Activated B cell treated with CpG ODN at 0.5 μM for 24 hours (primary cell): Measurements from ENCODE around the gene RNF186. TPM values are rescaled to one million over a fixed set of nuclear protein-coding genes. Genes with fewer than 3 reads are reported as not detected.

ENCODE experiments used
- ATAC-seq: fragments of 200-7000 bp; cut with Tn5 transposase; one replicate; pipeline ENCODE4 v1.10.0; 2021; ENCODE audit warnings: low read depth, mild to moderate bottlenecking, moderate library complexity
- CTCF ChIA-PET: fragments of 350-600 bp; sonication (Branson Sonifier 250); formaldehyde crosslinking; loops from one replicate; lab custom pipeline; 2021; ENCODE audit warnings: antibody characterized with exemption; lab: Charles Lee
- POLR2A ChIA-PET: fragments of 350-600 bp; sonication (Branson Sonifier 250); formaldehyde crosslinking; loops from one replicate; lab custom pipeline; 2021; ENCODE audit warnings: antibody characterized with exemption; lab: Charles Lee
- DNase-seq: peaks from one replicate; pipeline ENCODE4 v3.0.0; 2022
- H3K27ac Mint-ChIP-seq: one replicate; pipeline ENCODE4 v1.8.0; 2020; ENCODE audit warnings: mixed read lengths
- H3K27me3 Mint-ChIP-seq: one replicate; pipeline ENCODE4 v1.8.0; 2021; ENCODE audit warnings: mixed read lengths
- H3K36me3 Mint-ChIP-seq: one replicate; pipeline ENCODE4 v1.8.0; 2021; ENCODE audit warnings: low read depth, mixed read lengths
- H3K4me1 Mint-ChIP-seq: one replicate; pipeline ENCODE4 v1.8.0; 2021; ENCODE audit warnings: mixed read lengths
- H3K4me3 Mint-ChIP-seq: one replicate; pipeline ENCODE4 v1.8.0; 2020; ENCODE audit warnings: mild to moderate bottlenecking, mixed read lengths
- H3K9me3 Mint-ChIP-seq: one replicate; pipeline ENCODE4 v1.8.0; 2020; ENCODE audit warnings: mixed read lengths
- intact Hi-C: fragments of 100-400 bp; cut with micrococcal nuclease; formaldehyde crosslinking; loops from one replicate; pipeline ENCODE4 v1.15.1; 2024
- total RNA-seq: library from RNA; stranded (reverse); gene quantifications from 2 replicates; pipeline ENCODE4 v1.2.3, GENCODE V29; 2022
- TF ChIP-seq, protein P1 (sequence below): fragments of 200-600 bp; IDR thresholded peaks from one replicate; pipeline ENCODE4 v1.8.0; 2022; ENCODE audit warnings: antibody characterized with exemption, mild to moderate bottlenecking

The RNF186 gene
- total RNA-seq, 1 donor from 2014 or later, result not detected

DNA sequence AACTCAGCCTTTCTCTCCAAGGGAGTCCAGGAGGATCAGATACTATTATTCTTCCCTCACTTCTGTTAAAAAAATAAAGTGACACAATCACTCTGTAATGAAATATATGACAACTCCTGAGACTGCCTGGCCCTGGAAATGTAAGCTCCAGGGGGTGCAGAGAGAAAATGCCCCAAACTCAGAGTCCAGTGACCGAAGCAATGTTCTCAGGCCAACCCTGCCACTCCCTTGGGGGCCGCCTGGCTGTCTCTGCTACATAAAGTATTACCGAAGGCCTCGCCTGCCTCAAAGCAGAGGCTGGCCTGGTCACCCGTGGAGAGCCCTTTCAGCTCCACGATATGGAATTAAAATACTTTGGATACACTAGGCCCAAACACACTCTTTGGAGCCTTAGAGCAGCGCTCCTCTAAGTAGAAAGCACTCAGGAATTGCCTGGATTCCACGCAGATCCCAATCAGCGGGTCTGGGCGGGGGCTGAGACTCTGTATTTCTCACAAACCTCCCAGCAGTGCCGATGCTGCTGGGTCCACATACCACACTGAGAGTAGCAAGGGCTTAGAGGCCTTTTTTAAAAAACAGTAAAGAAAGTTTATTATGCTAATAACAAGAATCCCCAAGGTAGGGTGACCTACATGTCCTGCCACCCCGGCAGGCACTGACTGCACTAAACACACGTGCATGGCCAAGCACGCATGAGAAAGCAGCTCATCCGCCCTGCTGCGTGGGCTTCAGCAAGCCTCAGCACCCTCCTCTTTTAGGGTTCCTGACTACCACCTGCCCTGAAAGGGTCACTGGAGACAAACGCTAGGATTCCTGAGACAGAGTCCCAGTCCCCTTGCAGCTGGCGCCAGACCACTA lies 46.5 kb downstream of the RNF186 start:
- intact Hi-C loops, result no loop called here
- Mint-ChIP-seq H3K4me3 (no peak overlapping the region), H3K27ac (no peak overlapping the region), H3K36me3 (peaks cover 53% of the 10 kb centered on the region), H3K27me3 (no peaks in the 10 kb centered on the region), H3K9me3 (no peaks in the 10 kb centered on the region), H3K4me1 (peaks cover 6% of the 10 kb centered on the region)
- ChIA-PET POLR2A (no interaction called here), CTCF (no interaction called here)
- DNase-seq (no peak), ATAC-seq (no peak)
- TF ChIP-seq, protein P1, sequence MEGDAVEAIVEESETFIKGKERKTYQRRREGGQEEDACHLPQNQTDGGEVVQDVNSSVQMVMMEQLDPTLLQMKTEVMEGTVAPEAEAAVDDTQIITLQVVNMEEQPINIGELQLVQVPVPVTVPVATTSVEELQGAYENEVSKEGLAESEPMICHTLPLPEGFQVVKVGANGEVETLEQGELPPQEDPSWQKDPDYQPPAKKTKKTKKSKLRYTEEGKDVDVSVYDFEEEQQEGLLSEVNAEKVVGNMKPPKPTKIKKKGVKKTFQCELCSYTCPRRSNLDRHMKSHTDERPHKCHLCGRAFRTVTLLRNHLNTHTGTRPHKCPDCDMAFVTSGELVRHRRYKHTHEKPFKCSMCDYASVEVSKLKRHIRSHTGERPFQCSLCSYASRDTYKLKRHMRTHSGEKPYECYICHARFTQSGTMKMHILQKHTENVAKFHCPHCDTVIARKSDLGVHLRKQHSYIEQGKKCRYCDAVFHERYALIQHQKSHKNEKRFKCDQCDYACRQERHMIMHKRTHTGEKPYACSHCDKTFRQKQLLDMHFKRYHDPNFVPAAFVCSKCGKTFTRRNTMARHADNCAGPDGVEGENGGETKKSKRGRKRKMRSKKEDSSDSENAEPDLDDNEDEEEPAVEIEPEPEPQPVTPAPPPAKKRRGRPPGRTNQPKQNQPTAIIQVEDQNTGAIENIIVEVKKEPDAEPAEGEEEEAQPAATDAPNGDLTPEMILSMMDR, result no peak

DNA sequence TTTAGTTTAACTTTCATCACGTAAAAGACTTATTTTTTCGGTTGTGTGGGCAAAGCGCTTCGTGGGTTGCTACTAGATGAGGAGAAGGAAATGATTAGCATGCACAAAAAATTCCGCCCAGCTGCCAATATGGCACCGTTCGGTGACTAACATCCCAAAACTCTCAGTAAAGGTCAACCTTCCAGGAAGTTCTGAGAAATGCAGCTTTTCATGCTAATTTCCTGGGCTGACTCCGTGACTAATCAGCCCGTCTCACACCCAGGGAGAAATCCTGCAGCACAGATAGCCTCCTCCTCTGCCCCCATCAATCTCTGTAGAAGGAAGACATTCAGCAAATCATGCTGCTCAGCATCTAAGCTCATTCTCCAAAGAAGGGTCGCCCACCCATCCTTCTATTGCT lies 49.5 kb downstream of the RNF186 start:
- Mint-ChIP-seq H3K4me1 (peaks cover 6% of the 10 kb centered on the region), H3K36me3 (peaks cover 35% of the 10 kb centered on the region), H3K27me3 (no peaks in the 10 kb centered on the region), H3K9me3 (no peaks in the 10 kb centered on the region), H3K4me3 (no peak overlapping the region), H3K27ac (no peak overlapping the region)
- DNase-seq (no peak), ATAC-seq (no peak)
- intact Hi-C loops, result no loop called here
- ChIA-PET CTCF (no interaction called here), POLR2A (interaction anchor here (0.6 kb wide), 1 partner anchor 199 kb away, joined by 4 read pairs; no protein-coding TSS in a partner anchor)
- TF ChIP-seq, protein P1, result no peak

DNA sequence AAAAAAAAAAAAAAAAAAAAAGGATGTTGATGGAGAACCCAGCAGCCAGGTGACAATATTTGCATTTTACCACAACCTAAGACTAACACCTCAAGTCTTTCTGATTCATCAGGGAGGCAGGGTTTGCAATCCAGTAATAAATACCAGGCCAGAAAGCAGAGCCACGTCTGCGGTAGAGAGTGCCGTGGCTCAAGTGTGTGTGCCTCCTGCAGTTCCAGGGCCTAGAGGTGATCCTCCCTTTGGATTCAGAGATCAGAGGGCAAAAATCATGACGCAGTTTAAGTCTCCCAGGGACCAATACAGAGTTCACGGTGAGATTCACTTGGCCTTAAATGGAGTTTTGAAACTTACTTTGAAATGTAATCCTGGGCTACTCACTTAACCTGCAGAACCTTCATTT lies 50.2 kb downstream of the RNF186 start:
- Mint-ChIP-seq H3K4me1 (peaks cover 6% of the 10 kb centered on the region), H3K36me3 (peaks cover 28% of the 10 kb centered on the region), H3K4me3 (no peak overlapping the region), H3K27ac (no peak overlapping the region), H3K27me3 (no peaks in the 10 kb centered on the region), H3K9me3 (no peaks in the 10 kb centered on the region)
- ATAC-seq, result no peak
- CTCF ChIA-PET, result no interaction called here
- intact Hi-C loops, result no loop called here
- POLR2A ChIA-PET, result no interaction called here
- DNase-seq, result no peak
- TF ChIP-seq, protein P1, result no peak

Other genes with a start within 250 kb of the RNF186 start
- 0.54 and 0.64 TPM in 2 replicates for gene NBL1, start 171.0 kb downstream of the RNF186 start, total RNA-seq
- not detected in 2 replicates for gene HTR6, start 150.4 kb downstream of the RNF186 start, total RNA-seq
- gene TMCO4, start 15.4 kb downstream of the RNF186 start, total RNA-seq, result 22.3 and 23.4 TPM in 2 replicates
- 13.2 and 14.2 TPM in 2 replicates for gene OTUD3, start 67.1 kb upstream of the RNF186 start, total RNA-seq
- gene PLA2G2E, start 108.3 kb upstream of the RNF186 start, total RNA-seq, result not detected in 2 replicates
- not detected in 2 replicates for gene PLA2G2A, start 164.3 kb upstream of the RNF186 start, total RNA-seq